ENCODE measurements around the gene CEP63. TPM values are rescaled to one million over a fixed set of nuclear protein-coding genes. Genes with fewer than 3 reads are reported as not detected.

The CEP63 gene
- polyA plus RNA-seq, 1 donor from 2014 or later, result 14.1 TPM

DNA sequence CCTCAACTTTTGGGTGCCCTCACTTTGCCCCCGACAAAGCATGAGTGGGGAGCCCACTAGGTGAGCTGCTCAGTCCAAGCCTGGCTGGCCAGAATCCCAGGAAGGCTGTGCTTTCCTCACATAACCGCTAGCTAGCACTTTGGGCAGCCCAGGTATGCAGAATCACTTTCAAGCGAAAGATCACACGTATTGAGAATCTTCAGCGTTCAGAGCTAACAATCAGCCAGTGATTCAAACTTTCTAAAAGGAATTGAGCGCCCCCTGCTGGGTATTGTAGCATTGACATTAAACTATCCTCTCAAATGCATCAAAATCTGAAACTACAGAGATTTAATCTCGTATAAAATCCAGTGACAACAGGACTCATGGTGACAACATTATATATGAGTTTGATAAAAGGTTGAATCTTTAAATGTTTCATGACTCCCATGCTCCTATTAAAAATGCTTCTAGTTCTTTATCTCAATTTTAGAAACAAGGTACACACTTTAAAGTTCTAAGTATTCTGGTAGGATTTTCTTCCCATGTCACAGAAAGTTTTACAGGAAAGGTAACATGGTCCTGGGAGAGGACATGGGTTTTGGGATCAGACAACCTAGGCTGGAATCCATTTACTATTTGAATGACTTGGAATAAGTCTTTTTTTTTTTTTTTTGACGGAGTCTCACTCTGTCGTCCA, 11.8 kb upstream of the CEP63 start:
- TF ChIP-seq, protein P1, sequence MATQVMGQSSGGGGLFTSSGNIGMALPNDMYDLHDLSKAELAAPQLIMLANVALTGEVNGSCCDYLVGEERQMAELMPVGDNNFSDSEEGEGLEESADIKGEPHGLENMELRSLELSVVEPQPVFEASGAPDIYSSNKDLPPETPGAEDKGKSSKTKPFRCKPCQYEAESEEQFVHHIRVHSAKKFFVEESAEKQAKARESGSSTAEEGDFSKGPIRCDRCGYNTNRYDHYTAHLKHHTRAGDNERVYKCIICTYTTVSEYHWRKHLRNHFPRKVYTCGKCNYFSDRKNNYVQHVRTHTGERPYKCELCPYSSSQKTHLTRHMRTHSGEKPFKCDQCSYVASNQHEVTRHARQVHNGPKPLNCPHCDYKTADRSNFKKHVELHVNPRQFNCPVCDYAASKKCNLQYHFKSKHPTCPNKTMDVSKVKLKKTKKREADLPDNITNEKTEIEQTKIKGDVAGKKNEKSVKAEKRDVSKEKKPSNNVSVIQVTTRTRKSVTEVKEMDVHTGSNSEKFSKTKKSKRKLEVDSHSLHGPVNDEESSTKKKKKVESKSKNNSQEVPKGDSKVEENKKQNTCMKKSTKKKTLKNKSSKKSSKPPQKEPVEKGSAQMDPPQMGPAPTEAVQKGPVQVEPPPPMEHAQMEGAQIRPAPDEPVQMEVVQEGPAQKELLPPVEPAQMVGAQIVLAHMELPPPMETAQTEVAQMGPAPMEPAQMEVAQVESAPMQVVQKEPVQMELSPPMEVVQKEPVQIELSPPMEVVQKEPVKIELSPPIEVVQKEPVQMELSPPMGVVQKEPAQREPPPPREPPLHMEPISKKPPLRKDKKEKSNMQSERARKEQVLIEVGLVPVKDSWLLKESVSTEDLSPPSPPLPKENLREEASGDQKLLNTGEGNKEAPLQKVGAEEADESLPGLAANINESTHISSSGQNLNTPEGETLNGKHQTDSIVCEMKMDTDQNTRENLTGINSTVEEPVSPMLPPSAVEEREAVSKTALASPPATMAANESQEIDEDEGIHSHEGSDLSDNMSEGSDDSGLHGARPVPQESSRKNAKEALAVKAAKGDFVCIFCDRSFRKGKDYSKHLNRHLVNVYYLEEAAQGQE (IDR thresholded peaks at IDR 0.05; ENCODE audit: borderline replicate concordance), result no peak
- TF ChIP-seq, protein P2, sequence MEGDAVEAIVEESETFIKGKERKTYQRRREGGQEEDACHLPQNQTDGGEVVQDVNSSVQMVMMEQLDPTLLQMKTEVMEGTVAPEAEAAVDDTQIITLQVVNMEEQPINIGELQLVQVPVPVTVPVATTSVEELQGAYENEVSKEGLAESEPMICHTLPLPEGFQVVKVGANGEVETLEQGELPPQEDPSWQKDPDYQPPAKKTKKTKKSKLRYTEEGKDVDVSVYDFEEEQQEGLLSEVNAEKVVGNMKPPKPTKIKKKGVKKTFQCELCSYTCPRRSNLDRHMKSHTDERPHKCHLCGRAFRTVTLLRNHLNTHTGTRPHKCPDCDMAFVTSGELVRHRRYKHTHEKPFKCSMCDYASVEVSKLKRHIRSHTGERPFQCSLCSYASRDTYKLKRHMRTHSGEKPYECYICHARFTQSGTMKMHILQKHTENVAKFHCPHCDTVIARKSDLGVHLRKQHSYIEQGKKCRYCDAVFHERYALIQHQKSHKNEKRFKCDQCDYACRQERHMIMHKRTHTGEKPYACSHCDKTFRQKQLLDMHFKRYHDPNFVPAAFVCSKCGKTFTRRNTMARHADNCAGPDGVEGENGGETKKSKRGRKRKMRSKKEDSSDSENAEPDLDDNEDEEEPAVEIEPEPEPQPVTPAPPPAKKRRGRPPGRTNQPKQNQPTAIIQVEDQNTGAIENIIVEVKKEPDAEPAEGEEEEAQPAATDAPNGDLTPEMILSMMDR (IDR thresholded peaks at IDR 0.05; ENCODE audit: poor library complexity, severe bottlenecking), result peak; percentile 90
- TF ChIP-seq EP300 (conservative IDR thresholded peaks at IDR 0.05; ENCODE audit: poor library complexity, severe bottlenecking), result no peak
- no peak for TF ChIP-seq POLR2AphosphoS5 (IDR thresholded peaks at IDR 0.05)
- no peak for TF ChIP-seq TAF1 (IDR thresholded peaks at IDR 0.05; ENCODE audit: low read depth)
- peak; percentile 90 for TF ChIP-seq RAD21 (conservative IDR thresholded peaks at IDR 0.05)
- TF ChIP-seq SMC3 (conservative IDR thresholded peaks at IDR 0.05; ENCODE audit: poor library complexity), result peak; percentile 95
- TF ChIP-seq MXI1 (conservative IDR thresholded peaks at IDR 0.05; ENCODE audit: poor library complexity, severe bottlenecking), result no peak
- TF ChIP-seq EZH2 (IDR thresholded peaks at IDR 0.05; ENCODE audit: borderline replicate concordance, insufficient read depth, low read length, poor library complexity, severe bottlenecking), result no peak
- Histone ChIP-seq H3K4me2 (ENCODE audit: low read length) (no peak overlapping the region), H3F3A (ENCODE audit: insufficient read depth, low read length, poor library complexity, severe bottlenecking) (no peaks in the 10 kb centered on the region), H3K79me2 (replicated peaks; ENCODE audit: insufficient read depth, low read length) (no peaks in the 10 kb centered on the region), H4K20me1 (ENCODE audit: insufficient read depth) (no peaks in the 10 kb centered on the region), H3K9ac (ENCODE audit: low read length) (no peak overlapping the region), H3K36me3 (ENCODE audit: insufficient read depth, low read length) (peaks cover 3% of the 10 kb centered on the region), H2AFZ (ENCODE audit: low read depth, low read length) (no peak overlapping the region), H3K9me3 (ENCODE audit: low read length) (no peaks in the 10 kb centered on the region), H3K27me3 (ENCODE audit: insufficient read depth, low read depth, low read length) (no peaks in the 10 kb centered on the region), H3K9me2 (ENCODE audit: insufficient read depth, low read length) (no peaks in the 10 kb centered on the region), H3K4me3 (ENCODE audit: low read length) (no peak overlapping the region), H3K27ac (ENCODE audit: low read length) (no peak overlapping the region)

DNA sequence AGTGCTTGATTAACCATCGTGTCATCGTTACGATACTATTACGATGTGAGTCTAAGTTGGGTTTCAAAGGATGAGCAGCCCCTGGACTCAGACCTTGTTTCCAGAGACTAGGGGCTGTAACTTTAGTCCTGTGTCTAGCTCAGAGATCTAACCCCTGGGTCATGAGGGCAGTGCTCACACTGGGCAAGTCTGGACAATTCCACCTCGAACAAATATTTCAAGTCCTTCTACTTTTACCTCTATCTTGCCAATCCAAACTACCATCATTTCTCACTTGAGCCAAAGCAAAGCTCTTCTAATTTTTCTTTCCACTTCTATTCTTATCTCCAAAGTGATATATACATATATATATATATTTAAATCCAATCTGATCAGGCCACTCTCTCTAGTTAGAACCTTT, 10.9 kb upstream of the CEP63 start:
- Histone ChIP-seq H3K9me3 (ENCODE audit: low read length) (no peaks in the 10 kb centered on the region), H3F3A (ENCODE audit: insufficient read depth, low read length, poor library complexity, severe bottlenecking) (no peaks in the 10 kb centered on the region), H4K20me1 (ENCODE audit: insufficient read depth) (no peaks in the 10 kb centered on the region), H3K79me2 (replicated peaks; ENCODE audit: insufficient read depth, low read length) (no peaks in the 10 kb centered on the region), H3K9me2 (ENCODE audit: insufficient read depth, low read length) (no peaks in the 10 kb centered on the region), H3K36me3 (ENCODE audit: insufficient read depth, low read length) (peaks cover 3% of the 10 kb centered on the region), H3K9ac (ENCODE audit: low read length) (no peak overlapping the region), H3K27ac (ENCODE audit: low read length) (no peak overlapping the region), H3K27me3 (ENCODE audit: insufficient read depth, low read depth, low read length) (no peaks in the 10 kb centered on the region), H2AFZ (ENCODE audit: low read depth, low read length) (no peak overlapping the region), H3K4me2 (ENCODE audit: low read length) (no peak overlapping the region), H3K4me3 (ENCODE audit: low read length) (no peak overlapping the region)
- no peak for TF ChIP-seq RAD21 (conservative IDR thresholded peaks at IDR 0.05)
- TF ChIP-seq, protein P2 (IDR thresholded peaks at IDR 0.05; ENCODE audit: poor library complexity, severe bottlenecking), result no peak
- no peak for TF ChIP-seq EZH2 (IDR thresholded peaks at IDR 0.05; ENCODE audit: borderline replicate concordance, insufficient read depth, low read length, poor library complexity, severe bottlenecking)
- TF ChIP-seq POLR2AphosphoS5 (IDR thresholded peaks at IDR 0.05), result no peak
- no peak for TF ChIP-seq MXI1 (conservative IDR thresholded peaks at IDR 0.05; ENCODE audit: poor library complexity, severe bottlenecking)
- TF ChIP-seq, protein P1 (IDR thresholded peaks at IDR 0.05; ENCODE audit: borderline replicate concordance), result no peak
- no peak for TF ChIP-seq EP300 (conservative IDR thresholded peaks at IDR 0.05; ENCODE audit: poor library complexity, severe bottlenecking)
- no peak for TF ChIP-seq SMC3 (conservative IDR thresholded peaks at IDR 0.05; ENCODE audit: poor library complexity)
- TF ChIP-seq TAF1 (IDR thresholded peaks at IDR 0.05; ENCODE audit: low read depth), result no peak
